GM18870 (cell line): ENCODE data around the gene ZNF98.

Experiments used
- ATAC-seq: cut with Tn5 transposase; IDR thresholded peaks from one replicate; pipeline ENCODE4 v1.9.1; 2021; ENCODE audit warnings: moderate library complexity; ENCODE audit not compliant: unreplicated experiment

The ZNF98 gene

DNA sequence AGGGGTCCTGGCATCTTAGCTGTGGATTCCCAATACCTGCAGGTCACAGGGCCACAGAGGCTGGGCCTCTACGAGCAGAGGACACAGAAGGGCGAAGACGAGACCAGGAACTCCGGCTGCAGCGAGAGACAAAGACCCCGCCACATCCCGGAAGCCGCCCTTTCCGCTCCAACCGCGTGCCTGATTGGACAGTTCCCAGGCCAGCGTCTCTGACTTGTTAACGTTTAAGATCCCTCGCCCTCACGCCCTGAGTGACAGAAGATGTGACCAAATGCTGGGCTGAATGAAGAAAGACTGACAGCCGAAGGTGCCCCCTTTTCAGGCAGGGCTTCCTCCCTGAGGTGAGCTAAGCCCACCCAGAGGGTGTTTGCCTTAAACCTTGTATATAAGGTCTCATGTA, at the start of gene ZNF98:
Gene ZNF98, minus strand, starts transcription at position 136 of the 400 bp plus-strand sequence. Its CDS starts 122 bp downstream, at position 14.
- no peak for ATAC-seq

DNA sequence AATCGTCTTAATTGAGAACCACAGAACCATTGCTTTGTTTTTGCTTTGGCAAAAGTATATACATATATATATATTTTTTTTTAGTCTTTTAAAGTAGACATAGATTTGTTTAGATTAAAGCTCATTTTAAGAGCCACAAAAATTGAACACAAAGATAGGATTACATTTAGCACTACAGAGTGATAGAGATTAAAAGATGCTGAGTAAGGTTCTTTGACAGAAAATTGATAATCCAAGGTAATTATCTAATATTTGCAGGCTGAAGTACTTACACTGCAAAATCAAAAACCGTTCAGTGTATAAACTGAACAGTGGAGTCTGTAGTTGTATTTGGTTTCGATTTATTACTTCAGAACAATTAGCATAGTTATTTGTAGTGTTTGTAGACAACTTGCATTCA, 24.5 kb upstream of the ZNF98 start:
- no peak for ATAC-seq

DNA sequence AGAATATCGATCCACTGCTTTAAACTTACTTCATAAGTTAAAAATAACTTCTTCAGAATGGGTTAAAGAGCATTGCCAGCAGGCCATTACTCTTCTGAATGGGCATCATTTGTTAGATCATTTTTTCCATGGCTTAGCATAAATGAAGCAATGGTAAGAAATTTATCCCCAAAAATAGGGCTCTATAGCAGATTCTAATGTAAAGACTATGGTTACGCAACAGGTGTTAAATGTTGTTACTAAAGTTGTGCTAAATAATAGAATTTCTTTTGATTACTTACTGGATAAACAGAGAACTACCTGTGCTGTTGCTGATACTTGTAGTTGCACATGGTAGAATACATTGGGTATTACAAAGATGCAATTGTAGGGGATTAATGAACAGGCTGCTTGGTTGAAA, 15.9 kb upstream of the ZNF98 start:
- no peak for ATAC-seq

DNA sequence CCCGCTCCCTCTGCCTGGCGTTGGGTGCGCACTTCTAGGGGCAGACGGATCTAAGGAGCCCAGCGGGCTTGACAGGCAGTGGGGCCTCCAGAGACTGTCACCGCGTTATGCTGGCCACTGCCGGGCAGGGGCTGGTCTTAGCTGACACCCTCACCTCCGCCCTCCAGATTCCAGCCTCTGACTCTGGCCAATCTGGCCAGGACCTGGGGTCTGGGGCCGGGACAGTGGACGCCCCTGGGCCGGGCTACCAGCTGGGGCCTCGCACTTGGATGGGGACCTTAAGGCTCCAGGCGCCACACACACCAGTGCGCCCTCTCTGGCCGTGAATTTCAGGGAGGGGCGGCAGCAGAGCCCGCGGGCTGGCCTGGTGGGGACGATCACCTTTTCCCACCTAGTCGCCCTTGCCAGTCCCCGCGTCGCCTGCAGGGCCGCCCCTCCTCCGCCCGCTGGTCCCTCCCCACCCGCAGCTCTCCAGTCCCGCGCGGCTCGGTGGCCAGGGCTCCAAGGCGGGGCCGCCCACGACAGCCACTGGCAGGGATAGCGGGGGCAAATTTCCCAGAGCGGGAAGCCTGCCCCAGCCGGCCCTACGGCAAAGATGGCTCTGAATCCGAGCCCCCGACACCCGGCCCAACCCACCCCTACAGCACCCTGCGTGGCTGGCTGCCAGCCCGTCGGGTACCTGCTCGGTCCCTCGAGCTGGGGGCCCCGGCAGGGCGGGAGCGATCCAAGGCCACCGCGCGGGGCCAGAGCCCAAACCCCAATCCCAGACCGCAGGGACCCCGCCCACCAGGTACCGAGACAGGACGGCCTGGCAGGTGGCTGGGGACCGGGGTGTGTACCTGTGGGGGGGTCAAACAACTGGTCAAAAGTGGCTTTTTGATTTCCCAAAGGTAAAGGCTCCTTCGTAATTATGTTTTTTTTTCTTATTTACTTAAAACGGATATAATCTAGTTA, 6.1 kb upstream of the ZNF98 start:
- ATAC-seq = no peak

DNA sequence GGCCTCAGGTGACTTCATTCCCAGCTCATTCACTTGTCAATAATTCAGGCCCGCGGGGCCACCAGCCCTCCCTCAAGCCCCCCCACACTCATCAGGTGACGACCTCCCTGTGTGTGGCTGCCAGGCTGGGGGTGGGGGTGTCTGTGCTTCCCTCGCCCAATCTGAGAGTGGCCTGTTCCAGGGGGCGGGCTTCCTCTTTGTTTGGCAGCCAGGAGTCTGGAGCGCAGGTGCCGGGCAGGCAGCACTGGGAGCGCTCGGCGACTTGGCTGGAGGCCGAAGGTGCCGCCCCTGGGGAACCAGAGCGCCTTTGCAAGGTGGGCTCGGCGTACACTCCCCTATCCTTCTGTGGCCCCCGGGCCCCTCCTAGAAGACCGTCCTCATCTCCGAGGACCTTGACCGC, 5.4 kb upstream of the ZNF98 start:
- ATAC-seq = no peak

DNA sequence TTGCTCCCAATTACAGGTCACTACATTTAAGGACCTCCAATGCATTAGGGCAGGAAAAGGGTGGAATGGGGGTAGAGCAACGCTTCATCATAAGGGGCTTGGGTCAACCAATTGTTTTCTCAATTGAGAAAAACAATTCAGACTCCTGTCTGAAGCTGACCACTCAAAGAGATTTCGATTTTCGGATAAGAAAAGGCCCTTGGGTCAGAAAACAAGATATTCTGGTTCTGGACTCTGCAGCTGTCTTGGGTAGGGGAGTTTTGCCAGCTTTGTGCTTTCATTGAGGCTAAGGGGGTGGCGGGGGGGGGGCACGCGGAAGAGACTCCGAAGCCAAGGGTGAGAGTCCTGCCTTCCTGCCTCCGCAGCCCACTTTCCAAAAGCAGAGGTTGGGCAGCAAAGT, 4.8 kb upstream of the ZNF98 start:
- ATAC-seq = no peak

DNA sequence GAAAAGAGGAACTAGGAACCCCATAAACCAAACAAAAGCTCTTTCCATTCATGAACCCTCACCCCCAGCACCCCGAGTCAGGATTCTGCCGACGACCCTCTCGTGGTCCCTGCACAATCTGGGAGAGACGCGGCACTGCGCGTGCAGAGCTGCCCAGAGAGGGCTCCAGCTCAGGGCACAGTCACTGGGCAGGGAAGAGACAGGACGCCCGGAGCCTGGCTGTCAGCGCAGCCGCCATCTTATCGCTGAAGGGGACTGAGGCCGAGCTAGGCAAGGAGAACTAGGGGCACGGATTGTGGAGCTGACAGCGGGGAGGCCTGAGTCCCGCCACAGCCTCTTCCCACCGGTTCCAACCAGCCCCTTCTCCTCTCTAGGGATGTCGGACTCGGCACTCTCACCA, 349 bp downstream of the ZNF98 start:
- ATAC-seq = no peak

DNA sequence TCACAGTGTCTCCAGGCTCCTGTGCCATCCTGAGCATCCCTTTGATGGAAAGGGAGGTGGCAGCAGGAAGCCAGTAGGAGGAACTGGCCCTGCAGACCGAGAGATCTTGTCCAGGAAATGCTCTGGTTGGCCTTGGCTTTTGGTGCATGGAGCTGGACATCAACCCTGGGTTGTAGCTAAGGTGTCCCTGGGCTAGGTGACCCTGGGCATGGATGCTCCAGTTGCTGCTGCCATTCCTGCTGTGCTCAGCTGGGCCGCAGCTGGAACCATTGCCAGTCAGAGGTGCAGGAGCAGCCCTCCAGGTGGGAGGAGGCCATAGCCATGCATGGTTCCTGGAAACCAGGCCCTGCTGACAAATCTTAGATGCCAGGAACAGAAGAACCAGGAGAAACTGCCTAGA, 67.5 kb downstream of the ZNF98 start:
- ATAC-seq = no peak
